Astrocyte (in vitro differentiated cells and primary cell): Measurements from ENCODE around the gene SLC25A21. TPM values are rescaled to one million over a fixed set of nuclear protein-coding genes. Genes with fewer than 3 reads are reported as not detected.

Experiments used
- DNase-seq: peaks from one replicate; pipeline ENCODE4 v3.0.0-alpha.2; 2010; ENCODE audit warnings: low read depth
- FAIRE-seq: peaks from 2 replicates; lab custom pipeline; 2011; peaks lifted over from hg19 to GRCh38; lab: Jason Lieb, UNC
- H2AFZ ChIP-seq: 2 replicates; pipeline ENCODE4 v1.6.0; 2012; ENCODE audit warnings: low read depth, low read length, inconsistent platforms
- H3K27ac ChIP-seq: 2 replicates; pipeline ENCODE4 v1.5.1; 2011; ENCODE audit warnings: low read depth, low read length, inconsistent platforms
- H3K27me3 ChIP-seq: 2 replicates; pipeline ENCODE4 v1.6.0; 2011; ENCODE audit warnings: low read length, inconsistent platforms; ENCODE audit not compliant: insufficient read depth
- H3K36me3 ChIP-seq: 2 replicates; pipeline ENCODE4 v1.5.1; 2011; ENCODE audit warnings: low read length, inconsistent platforms; ENCODE audit not compliant: insufficient read depth
- H3K4me1 ChIP-seq: 2 replicates; pipeline ENCODE4 v1.5.1; 2011; ENCODE audit warnings: low read length, inconsistent platforms; ENCODE audit not compliant: insufficient read depth
- H3K4me2 ChIP-seq: 2 replicates; pipeline ENCODE4 v1.6.0; 2012; ENCODE audit warnings: low read length, inconsistent platforms
- H3K4me3 ChIP-seq: 2 replicates; pipeline ENCODE4 v1.5.1; 2011; ENCODE audit warnings: low read depth, mild to moderate bottlenecking, low read length, inconsistent platforms; ENCODE audit not compliant: insufficient read depth
- H3K79me2 ChIP-seq: 2 replicates; pipeline ENCODE4 v1.6.0; 2012; ENCODE audit warnings: mild to moderate bottlenecking, low read length, inconsistent platforms; ENCODE audit not compliant: insufficient read depth
- H3K9ac ChIP-seq: 2 replicates; pipeline ENCODE4 v1.6.0; 2012; ENCODE audit warnings: mild to moderate bottlenecking, low read length, inconsistent platforms
- H3K9me3 ChIP-seq: 2 replicates; pipeline ENCODE4 v1.5.1; 2012; ENCODE audit warnings: low read depth, mild to moderate bottlenecking, low read length, inconsistent platforms; ENCODE audit not compliant: insufficient read depth
- H4K20me1 ChIP-seq: 2 replicates; pipeline ENCODE4 v1.6.0; 2012; ENCODE audit warnings: low read length, inconsistent platforms; ENCODE audit not compliant: insufficient read depth
- H3K27ac Mint-ChIP-seq: one replicate; pipeline ENCODE4 v1.8.0; 2021; ENCODE audit warnings: mild to moderate bottlenecking, mixed read lengths; ENCODE audit not compliant: unreplicated experiment
- H3K27me3 Mint-ChIP-seq: one replicate; pipeline ENCODE4 v1.8.0; 2021; ENCODE audit warnings: low read depth, mixed read lengths; ENCODE audit not compliant: unreplicated experiment
- H3K36me3 Mint-ChIP-seq: one replicate; pipeline ENCODE4 v1.8.0; 2021; ENCODE audit warnings: low read depth, mixed read lengths; ENCODE audit not compliant: unreplicated experiment
- H3K4me1 Mint-ChIP-seq: one replicate; pipeline ENCODE4 v1.8.0; 2021; ENCODE audit warnings: low read depth, mixed read lengths; ENCODE audit not compliant: unreplicated experiment
- H3K4me3 Mint-ChIP-seq: one replicate; pipeline ENCODE4 v1.8.0; 2021; ENCODE audit warnings: mild to moderate bottlenecking, moderate library complexity, mixed read lengths; ENCODE audit not compliant: unreplicated experiment
- H3K9me3 Mint-ChIP-seq: one replicate; pipeline ENCODE4 v1.8.0; 2021; ENCODE audit warnings: mild to moderate bottlenecking, mixed read lengths; ENCODE audit not compliant: unreplicated experiment
- EZH2 ChIP-seq: IDR thresholded peaks from 2 replicates; pipeline ENCODE4 v1.6.1; 2012; ENCODE audit warnings: mild to moderate bottlenecking, low read length, inconsistent platforms; ENCODE audit not compliant: insufficient read depth
- total RNA-seq: library from RNA; stranded (reverse); gene quantifications from 2 replicates; pipeline ENCODE4 v1.2.1, GENCODE V29; 2021
- TF ChIP-seq, protein P1 (sequence below): IDR thresholded peaks from 2 replicates; pipeline ENCODE4 v1.5.1; 2011; ENCODE audit warnings: low read depth, mild to moderate bottlenecking, inconsistent platforms, low read length, moderate library complexity; ENCODE audit not compliant: insufficient read depth

The SLC25A21 gene
- total RNA-seq, 1 donor from 2014 or later = 1.5 TPM

DNA sequence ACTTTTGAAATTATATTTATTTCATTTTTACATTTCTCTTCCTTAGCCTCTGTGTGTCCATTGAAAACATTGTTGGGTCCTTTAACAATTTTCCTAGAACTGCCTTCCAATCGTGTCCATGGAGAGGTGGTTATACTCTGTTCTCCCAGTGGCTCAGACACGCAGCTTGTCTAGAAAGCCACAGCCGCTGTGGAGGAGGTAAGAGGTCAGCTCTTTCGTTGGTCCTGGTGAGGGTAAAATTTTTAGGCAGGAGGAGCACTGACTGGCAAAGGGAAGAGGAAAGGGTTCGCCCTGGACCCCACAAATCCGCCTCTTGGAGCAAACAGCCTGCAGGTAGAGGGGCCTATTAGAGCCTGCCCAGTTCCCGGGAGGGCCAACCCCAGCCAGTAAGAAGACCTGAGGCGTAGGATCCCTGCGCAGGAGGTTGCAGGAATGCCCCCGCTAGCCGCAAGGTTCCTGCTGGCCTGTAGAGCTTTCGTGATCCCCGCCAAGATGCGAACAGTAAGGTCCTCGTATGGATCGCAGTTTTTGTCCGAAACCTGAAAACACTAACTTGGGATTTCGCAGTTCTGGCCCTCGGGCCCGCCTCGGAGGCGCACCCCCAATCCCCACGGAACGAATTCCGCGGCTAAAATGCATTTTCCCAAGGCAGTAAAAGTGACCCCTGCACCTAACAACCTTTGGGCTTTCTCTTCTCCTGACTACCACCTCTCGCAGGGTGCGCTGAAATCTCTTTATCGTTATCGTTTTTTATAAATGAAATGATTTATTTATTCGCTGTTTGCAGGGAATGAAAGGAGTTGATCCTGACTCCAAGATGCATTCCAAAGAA is 518.2 kb downstream of the SLC25A21 start:
- DNase-seq (no peak), FAIRE-seq (no peak)
- peak; percentile 49 for TF ChIP-seq EZH2
- TF ChIP-seq, protein P1, sequence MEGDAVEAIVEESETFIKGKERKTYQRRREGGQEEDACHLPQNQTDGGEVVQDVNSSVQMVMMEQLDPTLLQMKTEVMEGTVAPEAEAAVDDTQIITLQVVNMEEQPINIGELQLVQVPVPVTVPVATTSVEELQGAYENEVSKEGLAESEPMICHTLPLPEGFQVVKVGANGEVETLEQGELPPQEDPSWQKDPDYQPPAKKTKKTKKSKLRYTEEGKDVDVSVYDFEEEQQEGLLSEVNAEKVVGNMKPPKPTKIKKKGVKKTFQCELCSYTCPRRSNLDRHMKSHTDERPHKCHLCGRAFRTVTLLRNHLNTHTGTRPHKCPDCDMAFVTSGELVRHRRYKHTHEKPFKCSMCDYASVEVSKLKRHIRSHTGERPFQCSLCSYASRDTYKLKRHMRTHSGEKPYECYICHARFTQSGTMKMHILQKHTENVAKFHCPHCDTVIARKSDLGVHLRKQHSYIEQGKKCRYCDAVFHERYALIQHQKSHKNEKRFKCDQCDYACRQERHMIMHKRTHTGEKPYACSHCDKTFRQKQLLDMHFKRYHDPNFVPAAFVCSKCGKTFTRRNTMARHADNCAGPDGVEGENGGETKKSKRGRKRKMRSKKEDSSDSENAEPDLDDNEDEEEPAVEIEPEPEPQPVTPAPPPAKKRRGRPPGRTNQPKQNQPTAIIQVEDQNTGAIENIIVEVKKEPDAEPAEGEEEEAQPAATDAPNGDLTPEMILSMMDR = no peak
- H3K9me3 Mint-ChIP-seq = peaks cover 16% of the 10 kb centered on the region
- no peak overlapping the region for H3K4me3 Mint-ChIP-seq
- Histone ChIP-seq H3K4me3 (no peak overlapping the region), H3K4me2 (no peak overlapping the region), H3K9ac (no peak overlapping the region), H3K36me3 (no peaks in the 10 kb centered on the region), H3K27ac (no peak overlapping the region), H3K9me3 (peaks cover 11% of the 10 kb centered on the region), H4K20me1 (no peaks in the 10 kb centered on the region), H3K79me2 (no peaks in the 10 kb centered on the region), H3K27me3 (peaks cover 97% of the 10 kb centered on the region), H2AFZ (no peak overlapping the region), H3K4me1 (peaks cover 10% of the 10 kb centered on the region)
- H3K27me3 Mint-ChIP-seq = peaks cover 94% of the 10 kb centered on the region
- H3K36me3 Mint-ChIP-seq = no peaks in the 10 kb centered on the region
- no peak overlapping the region for H3K27ac Mint-ChIP-seq
- peaks cover 4% of the 10 kb centered on the region for H3K4me1 Mint-ChIP-seq

- H3K36me3 ChIP-seq = no peaks in the 10 kb centered on the region
- H3K36me3 Mint-ChIP-seq = no peaks in the 10 kb centered on the region
- H3K27me3 Mint-ChIP-seq = peaks cover 97% of the 10 kb centered on the region
- H3K9me3 ChIP-seq = peaks cover 11% of the 10 kb centered on the region
- H3K4me3 ChIP-seq = no peak overlapping the region
- FAIRE-seq (no peak), DNase-seq (no peak)
- TF ChIP-seq, protein P1 = no peak
- TF ChIP-seq EZH2 = no peak
- H3K27ac ChIP-seq = no peak overlapping the region
- no peak overlapping the region for H3K9ac ChIP-seq
- H2AFZ ChIP-seq = no peak overlapping the region
- H3K79me2 ChIP-seq = no peaks in the 10 kb centered on the region
- no peak overlapping the region for H3K4me2 ChIP-seq
- no peaks in the 10 kb centered on the region for H4K20me1 ChIP-seq
- H3K4me1 ChIP-seq = peaks cover 10% of the 10 kb centered on the region
- peaks cover 12% of the 10 kb centered on the region for H3K9me3 Mint-ChIP-seq
- peaks cover 4% of the 10 kb centered on the region for H3K4me1 Mint-ChIP-seq
- no peak overlapping the region for H3K27ac Mint-ChIP-seq
- H3K4me3 Mint-ChIP-seq = no peak overlapping the region
- peaks cover 97% of the 10 kb centered on the region for H3K27me3 ChIP-seq
Observed at GRCh38 chr14:36653413-36653812, 519.0 kb downstream of the SLC25A21 start.
